Neural cell (in vitro differentiated cells): ENCODE measurements around the gene SLC6A8. TPM values are rescaled to one million over a fixed set of nuclear protein-coding genes. Genes with fewer than 3 reads are reported as not detected.
"Not testable (repeated sequence)": the region's sequence is repeated elsewhere in the genome, so short reads cannot be mapped to it uniquely, and the experiment has no call there.

Experiments used
- H2AFZ ChIP-seq: fragments of 200-600, 300-800 bp; sonication (generic), shearing (Covaris generic); 2 replicates; pipeline ENCODE4 v1.6.0; 2014; ENCODE audit warnings: low read depth, mild to moderate bottlenecking, antibody characterized with exemption, low read length, moderate library complexity
- H3F3A ChIP-seq: fragments of 200-600 bp; shearing (Covaris generic); 2 replicates; pipeline ENCODE4 v1.6.1; 2016; ENCODE audit warnings: mild to moderate bottlenecking, moderate library complexity, mixed read lengths, antibody characterized with exemption, low read length; ENCODE audit not compliant: insufficient read depth, poor library complexity, severe bottlenecking
- H3K27ac ChIP-seq: fragments of 200-600, 300-800 bp; sonication (generic), shearing (Covaris generic); 2 replicates; pipeline ENCODE4 v1.5.1; 2014; ENCODE audit warnings: mild to moderate bottlenecking, low read length, moderate library complexity
- H3K27me3 ChIP-seq: fragments of 300-800, 200-600 bp; sonication (generic), shearing (Covaris generic); 2 replicates; pipeline ENCODE4 v1.6.0; 2014; ENCODE audit warnings: mild to moderate bottlenecking, low read depth, low read length, moderate library complexity; ENCODE audit not compliant: insufficient read depth
- H3K36me3 ChIP-seq: fragments of 300-800, 200-600 bp; sonication (generic), shearing (Covaris generic); 2 replicates; pipeline ENCODE4 v1.5.1; 2014; ENCODE audit warnings: mild to moderate bottlenecking, antibody characterized with exemption, low read length, moderate library complexity; ENCODE audit not compliant: insufficient read depth
- H3K4me2 ChIP-seq: fragments of 300-800, 200-600 bp; sonication (generic), shearing (Covaris generic); 2 replicates; pipeline ENCODE4 v1.6.0; 2014; ENCODE audit warnings: mild to moderate bottlenecking, low read length
- H3K4me3 ChIP-seq: fragments of 300-800, 200-600 bp; sonication (generic), shearing (Covaris generic); 2 replicates; pipeline ENCODE4 v1.5.1; 2014; ENCODE audit warnings: mild to moderate bottlenecking, low read length, moderate library complexity
- H3K79me2 ChIP-seq: fragments of 200-600 bp; shearing (Covaris generic); replicated peaks from 2 replicates; pipeline ENCODE4 v1.6.0; 2014; ENCODE audit warnings: mild to moderate bottlenecking, low read length, moderate library complexity; ENCODE audit not compliant: insufficient read depth
- H3K9ac ChIP-seq: fragments of 300-800, 200-600 bp; sonication (generic), shearing (Covaris generic); 2 replicates; pipeline ENCODE4 v1.6.1; 2016; ENCODE audit warnings: mild to moderate bottlenecking, low read length, mixed read lengths
- H3K9me2 ChIP-seq: fragments of 200-600 bp; shearing (Covaris generic); 2 replicates; pipeline ENCODE4 v1.6.1; 2016; ENCODE audit warnings: mild to moderate bottlenecking, low read length, mixed read lengths; ENCODE audit not compliant: insufficient read depth
- H3K9me3 ChIP-seq: fragments of 200-600, 300-800 bp; sonication (generic), shearing (Covaris generic); 2 replicates; pipeline ENCODE4 v1.6.1; 2016; ENCODE audit warnings: mild to moderate bottlenecking, mixed run types, low read length, moderate library complexity, mixed read lengths
- H4K20me1 ChIP-seq: fragments of 200-600 bp; shearing (Covaris generic); 2 replicates; pipeline ENCODE4 v1.6.1; 2016; ENCODE audit warnings: mild to moderate bottlenecking, mixed run types; ENCODE audit not compliant: insufficient read depth
- EP300 ChIP-seq: fragments of 450-650 bp; conservative IDR thresholded peaks from 2 replicates; pipeline ENCODE4 v1.6.1; 2014; ENCODE audit warnings: antibody characterized with exemption, mild to moderate bottlenecking, moderate library complexity; ENCODE audit not compliant: poor library complexity, severe bottlenecking
- EZH2 ChIP-seq: fragments of 200-600, 300-800 bp; shearing (Covaris generic), sonication (generic); IDR thresholded peaks from 2 replicates; pipeline ENCODE4 v1.6.1; 2014; ENCODE audit warnings: antibody characterized with exemption, low read length, borderline replicate concordance, mild to moderate bottlenecking; ENCODE audit not compliant: insufficient read depth, poor library complexity, severe bottlenecking
- MXI1 ChIP-seq: fragments of 450-650 bp; conservative IDR thresholded peaks from 2 replicates; pipeline ENCODE4 v1.6.1; 2014; ENCODE audit warnings: antibody characterized with exemption, mild to moderate bottlenecking; ENCODE audit not compliant: poor library complexity, severe bottlenecking
- POLR2AphosphoS5 ChIP-seq: IDR thresholded peaks from 2 replicates; pipeline ENCODE4 v1.6.1; 2012
- RAD21 ChIP-seq: fragments of 450-650 bp; conservative IDR thresholded peaks from 2 replicates; pipeline ENCODE4 v1.6.1; 2014; ENCODE audit warnings: antibody characterized with exemption, mild to moderate bottlenecking, moderate library complexity
- SMC3 ChIP-seq: fragments of 450-650 bp; conservative IDR thresholded peaks from 2 replicates; pipeline ENCODE4 v1.6.1; 2014; ENCODE audit warnings: antibody characterized with exemption, mild to moderate bottlenecking, moderate library complexity; ENCODE audit not compliant: poor library complexity
- TAF1 ChIP-seq: IDR thresholded peaks from 2 replicates; pipeline ENCODE4 v1.6.1; 2012; ENCODE audit warnings: low read depth
- polyA plus RNA-seq: library from polyadenylated mRNA; depleted of rRNA; stranded (reverse); fragments of >200 nt; gene quantifications from 2 replicates; pipeline ENCODE4 v1.2.3, GENCODE V29; 2014
- TF ChIP-seq, protein P1 (sequence below): fragments of 450-650 bp; IDR thresholded peaks from 2 replicates; pipeline ENCODE4 v1.5.1; 2014; ENCODE audit warnings: antibody characterized with exemption, mild to moderate bottlenecking, moderate library complexity; ENCODE audit not compliant: poor library complexity, severe bottlenecking
- TF ChIP-seq, protein P2 (sequence below): IDR thresholded peaks from 2 replicates; pipeline ENCODE4 v1.6.1; 2012; ENCODE audit warnings: borderline replicate concordance

SLC6A8 gene
- polyA plus RNA-seq, 1 donor from 2014 or later, result 36.4 TPM

DNA sequence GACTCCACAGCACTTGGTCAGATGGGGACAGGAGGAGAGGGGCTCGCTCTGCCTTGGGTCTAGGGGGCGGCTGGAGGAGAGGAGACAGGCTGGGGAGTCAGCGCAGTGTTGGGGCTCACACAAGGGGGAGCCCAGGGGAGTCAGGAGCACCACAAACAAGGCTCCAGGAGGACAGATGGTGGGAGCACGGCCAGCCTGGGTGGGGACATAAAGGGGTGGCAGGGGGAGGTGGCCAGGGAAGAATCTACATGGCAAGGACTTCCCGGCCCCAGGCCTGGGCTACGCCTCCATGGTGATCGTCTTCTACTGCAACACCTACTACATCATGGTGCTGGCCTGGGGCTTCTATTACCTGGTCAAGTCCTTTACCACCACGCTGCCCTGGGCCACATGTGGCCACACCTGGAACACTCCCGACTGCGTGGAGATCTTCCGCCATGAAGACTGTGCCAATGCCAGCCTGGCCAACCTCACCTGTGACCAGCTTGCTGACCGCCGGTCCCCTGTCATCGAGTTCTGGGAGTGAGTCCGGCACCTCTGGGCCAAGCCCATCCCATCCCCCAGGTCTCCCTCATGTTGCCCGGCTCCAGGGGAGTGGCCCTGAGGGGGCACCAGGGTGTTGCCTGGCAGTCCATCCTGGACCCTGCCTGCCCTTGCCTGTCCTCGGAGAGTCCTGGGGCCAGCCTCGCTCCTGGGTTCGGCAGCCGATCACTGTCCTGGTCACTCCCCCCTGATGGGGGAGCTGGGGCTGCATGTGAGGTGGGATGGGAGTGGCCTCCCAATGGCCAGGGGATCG is 3.5 kb downstream of the SLC6A8 start:
- H3K27me3 ChIP-seq, H3K27ac ChIP-seq, H3K9ac ChIP-seq, H3K79me2 ChIP-seq, H3K4me2 ChIP-seq, H3K9me2 ChIP-seq, H3K36me3 ChIP-seq, H3F3A ChIP-seq, H4K20me1 ChIP-seq, H3K9me3 ChIP-seq, H2AFZ ChIP-seq: not testable (repeated sequence)
- peak overlapping the region; percentile 65 for H3K4me3 ChIP-seq

DNA sequence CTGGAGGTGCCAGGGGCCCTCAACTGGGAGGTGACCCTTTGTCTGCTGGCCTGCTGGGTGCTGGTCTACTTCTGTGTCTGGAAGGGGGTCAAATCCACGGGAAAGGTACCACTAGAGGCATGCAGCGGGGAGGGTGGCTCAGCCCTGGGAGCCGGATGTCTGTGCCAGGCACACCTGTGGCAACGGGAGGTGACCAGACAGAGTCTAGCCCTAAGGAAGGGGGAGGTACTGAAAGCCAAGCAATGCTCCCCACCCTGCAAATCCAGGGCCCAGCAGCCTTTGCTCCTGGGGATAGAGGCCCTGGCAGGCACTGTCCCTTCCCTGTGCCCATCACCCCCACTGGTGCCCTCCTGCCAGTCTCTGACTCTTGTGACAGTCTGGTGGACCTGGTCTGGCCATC is 4.3 kb downstream of the SLC6A8 start:
- TF ChIP-seq TAF1 (no peak), EZH2 (no peak), POLR2AphosphoS5 (no peak), EP300 (no peak), RAD21 (no peak), MXI1 (no peak), SMC3 (no peak)
- TF ChIP-seq, protein P1, sequence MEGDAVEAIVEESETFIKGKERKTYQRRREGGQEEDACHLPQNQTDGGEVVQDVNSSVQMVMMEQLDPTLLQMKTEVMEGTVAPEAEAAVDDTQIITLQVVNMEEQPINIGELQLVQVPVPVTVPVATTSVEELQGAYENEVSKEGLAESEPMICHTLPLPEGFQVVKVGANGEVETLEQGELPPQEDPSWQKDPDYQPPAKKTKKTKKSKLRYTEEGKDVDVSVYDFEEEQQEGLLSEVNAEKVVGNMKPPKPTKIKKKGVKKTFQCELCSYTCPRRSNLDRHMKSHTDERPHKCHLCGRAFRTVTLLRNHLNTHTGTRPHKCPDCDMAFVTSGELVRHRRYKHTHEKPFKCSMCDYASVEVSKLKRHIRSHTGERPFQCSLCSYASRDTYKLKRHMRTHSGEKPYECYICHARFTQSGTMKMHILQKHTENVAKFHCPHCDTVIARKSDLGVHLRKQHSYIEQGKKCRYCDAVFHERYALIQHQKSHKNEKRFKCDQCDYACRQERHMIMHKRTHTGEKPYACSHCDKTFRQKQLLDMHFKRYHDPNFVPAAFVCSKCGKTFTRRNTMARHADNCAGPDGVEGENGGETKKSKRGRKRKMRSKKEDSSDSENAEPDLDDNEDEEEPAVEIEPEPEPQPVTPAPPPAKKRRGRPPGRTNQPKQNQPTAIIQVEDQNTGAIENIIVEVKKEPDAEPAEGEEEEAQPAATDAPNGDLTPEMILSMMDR, result no peak
- TF ChIP-seq, protein P2, sequence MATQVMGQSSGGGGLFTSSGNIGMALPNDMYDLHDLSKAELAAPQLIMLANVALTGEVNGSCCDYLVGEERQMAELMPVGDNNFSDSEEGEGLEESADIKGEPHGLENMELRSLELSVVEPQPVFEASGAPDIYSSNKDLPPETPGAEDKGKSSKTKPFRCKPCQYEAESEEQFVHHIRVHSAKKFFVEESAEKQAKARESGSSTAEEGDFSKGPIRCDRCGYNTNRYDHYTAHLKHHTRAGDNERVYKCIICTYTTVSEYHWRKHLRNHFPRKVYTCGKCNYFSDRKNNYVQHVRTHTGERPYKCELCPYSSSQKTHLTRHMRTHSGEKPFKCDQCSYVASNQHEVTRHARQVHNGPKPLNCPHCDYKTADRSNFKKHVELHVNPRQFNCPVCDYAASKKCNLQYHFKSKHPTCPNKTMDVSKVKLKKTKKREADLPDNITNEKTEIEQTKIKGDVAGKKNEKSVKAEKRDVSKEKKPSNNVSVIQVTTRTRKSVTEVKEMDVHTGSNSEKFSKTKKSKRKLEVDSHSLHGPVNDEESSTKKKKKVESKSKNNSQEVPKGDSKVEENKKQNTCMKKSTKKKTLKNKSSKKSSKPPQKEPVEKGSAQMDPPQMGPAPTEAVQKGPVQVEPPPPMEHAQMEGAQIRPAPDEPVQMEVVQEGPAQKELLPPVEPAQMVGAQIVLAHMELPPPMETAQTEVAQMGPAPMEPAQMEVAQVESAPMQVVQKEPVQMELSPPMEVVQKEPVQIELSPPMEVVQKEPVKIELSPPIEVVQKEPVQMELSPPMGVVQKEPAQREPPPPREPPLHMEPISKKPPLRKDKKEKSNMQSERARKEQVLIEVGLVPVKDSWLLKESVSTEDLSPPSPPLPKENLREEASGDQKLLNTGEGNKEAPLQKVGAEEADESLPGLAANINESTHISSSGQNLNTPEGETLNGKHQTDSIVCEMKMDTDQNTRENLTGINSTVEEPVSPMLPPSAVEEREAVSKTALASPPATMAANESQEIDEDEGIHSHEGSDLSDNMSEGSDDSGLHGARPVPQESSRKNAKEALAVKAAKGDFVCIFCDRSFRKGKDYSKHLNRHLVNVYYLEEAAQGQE, result no peak
- Histone ChIP-seq H2AFZ (no peak overlapping the region), H3K27ac (no peak overlapping the region), H3F3A (no peaks in the 10 kb centered on the region), H3K27me3 (no peaks in the 10 kb centered on the region), H3K9ac (no peak overlapping the region), H3K79me2 (peaks cover 9% of the 10 kb centered on the region), H3K36me3 (no peaks in the 10 kb centered on the region), H3K9me2 (no peaks in the 10 kb centered on the region), H3K9me3 (no peaks in the 10 kb centered on the region), H4K20me1 (peaks cover 4% of the 10 kb centered on the region), H3K4me2 (no peak overlapping the region), H3K4me3 (no peak overlapping the region)
